Skin epidermis (tissue), 12 donors: ENCODE measurements around the gene PHACTR3.

ENCODE experiments used
- H3K27ac ChIP-seq, 21 experiments: fragments of 200-600 bp; sonication (generic) in 11 of 21; one replicate each; pipeline ENCODE4 v1.5.0; 2020; ENCODE audit warnings: mild to moderate bottlenecking in 3 of 21, inconsistent platforms in 2 of 21, moderate library complexity in 2 of 21
- H3K4me3 ChIP-seq, 7 experiments: fragments of 200-600 bp; sonication (generic) in 2 of 7; one replicate each; pipeline ENCODE4 v1.5.0; 2020; ENCODE audit warnings: inconsistent platforms in 2 of 7, mild to moderate bottlenecking in 2 of 7, moderate library complexity in 1 of 7

Gene PHACTR3

GRCh38 chr20:59804871-59805665 is 200.7 kb downstream of the PHACTR3 start:
- H3K27ac ChIP-seq: no peak overlapping the region
- no peak overlapping the region for H3K4me3 ChIP-seq

GRCh38 chr20:59805786-59806577 is 201.6 kb downstream of the PHACTR3 start:
- no peak overlapping the region for H3K4me3 ChIP-seq
- H3K27ac ChIP-seq: no peak overlapping the region

GRCh38 chr20:59806578-59806975 is 202.2 kb downstream of the PHACTR3 start:
- no peak overlapping the region for H3K27ac ChIP-seq

GRCh38 chr20:59807909-59808728 is 203.8 kb downstream of the PHACTR3 start:
- H3K4me3 ChIP-seq: no peak overlapping the region
- no peak overlapping the region for H3K27ac ChIP-seq

More at GRCh38 chr20:59806578-59806975, 202.2 kb downstream of the PHACTR3 start:
- no peak overlapping the region for H3K4me3 ChIP-seq

- Histone ChIP-seq H3K4me3 (no peak overlapping the region), H3K27ac (no peak overlapping the region)
These were observed 204.5 kb downstream of the PHACTR3 start for GRCh38 chr20:59808729-59809381.

GRCh38 chr20:59809630-59810448 is 205.5 kb downstream of the PHACTR3 start:
- no peak overlapping the region for H3K4me3 ChIP-seq
- H3K27ac ChIP-seq: no peak overlapping the region

GRCh38 chr20:59810449-59811187 is 206.3 kb downstream of the PHACTR3 start:
- H3K27ac ChIP-seq: no peak overlapping the region
- H3K4me3 ChIP-seq: no peak overlapping the region

- H3K4me3 ChIP-seq: no peak overlapping the region
- no peak overlapping the region for H3K27ac ChIP-seq
These were observed 207.4 kb downstream of the PHACTR3 start for GRCh38 chr20:59811681-59812171.

- H3K4me3 ChIP-seq: no peak overlapping the region
- no peak overlapping the region for H3K27ac ChIP-seq
These were observed 208.2 kb downstream of the PHACTR3 start for GRCh38 chr20:59812286-59813125.

- Histone ChIP-seq H3K4me3 (no peak overlapping the region), H3K27ac (no peak overlapping the region)
These were observed 209.0 kb downstream of the PHACTR3 start for GRCh38 chr20:59813126-59813947.

- H3K4me3 ChIP-seq: no peak overlapping the region
- H3K27ac ChIP-seq: no peak overlapping the region
These were observed 209.9 kb downstream of the PHACTR3 start for GRCh38 chr20:59813948-59814839.

GRCh38 chr20:59814840-59815340 is 210.6 kb downstream of the PHACTR3 start:
- no peak overlapping the region for H3K27ac ChIP-seq

GRCh38 chr20:59816146-59816738 is 211.9 kb downstream of the PHACTR3 start:
- no peak overlapping the region for H3K4me3 ChIP-seq
- H3K27ac ChIP-seq: no peak overlapping the region

More at GRCh38 chr20:59814840-59815340, 210.6 kb downstream of the PHACTR3 start:
- no peak overlapping the region for H3K4me3 ChIP-seq

GRCh38 chr20:59817406-59817805 is 213.1 kb downstream of the PHACTR3 start:
- no peak overlapping the region for H3K4me3 ChIP-seq
- no peak overlapping the region for H3K27ac ChIP-seq
